DOHH2 (cell line): Measurements from ENCODE around the gene PPM1H.

Experiments used
- EZH2phosphoT487 ChIP-seq: fragments of 200-600 bp; sonication (generic); IDR thresholded peaks from 2 replicates; pipeline ENCODE4 v1.6.1; 2017; ENCODE audit warnings: borderline replicate concordance, mild to moderate bottlenecking, antibody characterized with exemption, low read length, moderate library complexity, mixed read lengths
- TF ChIP-seq, protein P1 (sequence below): fragments of 200-600 bp; sonication (generic); IDR thresholded peaks from one replicate; pipeline ENCODE4 v1.5.1; 2014; ENCODE audit warnings: antibody characterized with exemption, mild to moderate bottlenecking, low read depth, low read length; ENCODE audit not compliant: poor library complexity, severe bottlenecking

GRCh38 chr12:62977418-62977817, 42.5 kb upstream of the PPM1H start:
- TF ChIP-seq, protein P1, sequence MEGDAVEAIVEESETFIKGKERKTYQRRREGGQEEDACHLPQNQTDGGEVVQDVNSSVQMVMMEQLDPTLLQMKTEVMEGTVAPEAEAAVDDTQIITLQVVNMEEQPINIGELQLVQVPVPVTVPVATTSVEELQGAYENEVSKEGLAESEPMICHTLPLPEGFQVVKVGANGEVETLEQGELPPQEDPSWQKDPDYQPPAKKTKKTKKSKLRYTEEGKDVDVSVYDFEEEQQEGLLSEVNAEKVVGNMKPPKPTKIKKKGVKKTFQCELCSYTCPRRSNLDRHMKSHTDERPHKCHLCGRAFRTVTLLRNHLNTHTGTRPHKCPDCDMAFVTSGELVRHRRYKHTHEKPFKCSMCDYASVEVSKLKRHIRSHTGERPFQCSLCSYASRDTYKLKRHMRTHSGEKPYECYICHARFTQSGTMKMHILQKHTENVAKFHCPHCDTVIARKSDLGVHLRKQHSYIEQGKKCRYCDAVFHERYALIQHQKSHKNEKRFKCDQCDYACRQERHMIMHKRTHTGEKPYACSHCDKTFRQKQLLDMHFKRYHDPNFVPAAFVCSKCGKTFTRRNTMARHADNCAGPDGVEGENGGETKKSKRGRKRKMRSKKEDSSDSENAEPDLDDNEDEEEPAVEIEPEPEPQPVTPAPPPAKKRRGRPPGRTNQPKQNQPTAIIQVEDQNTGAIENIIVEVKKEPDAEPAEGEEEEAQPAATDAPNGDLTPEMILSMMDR = no peak
- TF ChIP-seq EZH2phosphoT487 = no peak
